WTC11 (cell line): ENCODE data around the gene SGCG. TPM values are rescaled to one million over a fixed set of nuclear protein-coding genes. Genes with fewer than 3 reads are reported as not detected.

Experiments
- ATAC-seq: fragments of 200-7000 bp; cut with Tn5 transposase; 2 replicates; pipeline ENCODE4 v1.10.0; 2021; ENCODE audit warnings: mild to moderate bottlenecking, moderate library complexity
- CTCF ChIA-PET: fragments of 300-600 bp; sonication (Branson Sonifier 250); formaldehyde crosslinking; loops from one replicate; lab custom pipeline; 2021; ENCODE audit warnings: antibody characterized with exemption; lab: Charles Lee
- POLR2A ChIA-PET: fragments of 350-600 bp; sonication (Branson Sonifier 250); formaldehyde crosslinking; loops from one replicate; lab custom pipeline; 2021; ENCODE audit warnings: antibody characterized with exemption; lab: Charles Lee
- DNase-seq: peaks from one replicate; pipeline ENCODE4 v3.0.0; 2021; ENCODE audit warnings: low spot score
- H3K27ac Mint-ChIP-seq: 2 replicates; pipeline ENCODE4 v1.8.0; 2021; ENCODE audit warnings: mixed read lengths
- H3K27me3 Mint-ChIP-seq: 2 replicates; pipeline ENCODE4 v1.8.0; 2021; ENCODE audit warnings: low read depth, mild to moderate bottlenecking, moderate library complexity, mixed read lengths
- H3K36me3 Mint-ChIP-seq: 2 replicates; pipeline ENCODE4 v1.8.0; 2021; ENCODE audit warnings: mixed read lengths
- H3K4me1 Mint-ChIP-seq: 2 replicates; pipeline ENCODE4 v1.8.0; 2022; ENCODE audit warnings: mixed read lengths
- H3K4me3 Mint-ChIP-seq: 2 replicates; pipeline ENCODE4 v1.8.0; 2021; ENCODE audit warnings: mild to moderate bottlenecking, moderate library complexity, mixed read lengths
- H3K9me3 Mint-ChIP-seq: 2 replicates; pipeline ENCODE4 v1.8.0; 2021; ENCODE audit warnings: mixed read lengths
- CREM ChIP-seq: sonication (generic); formaldehyde crosslinking; IDR thresholded peaks from 2 replicates; pipeline ENCODE4 v1.8.1; 2022; ENCODE audit warnings: mild to moderate bottlenecking, missing genetic modification reagents, moderate library complexity
- CTCF ChIP-seq: fragments of 200-600 bp; IDR thresholded peaks from 2 replicates; pipeline ENCODE4 v1.8.0; 2022; ENCODE audit warnings: antibody characterized with exemption
- ETV6 ChIP-seq: sonication (generic); formaldehyde crosslinking; IDR thresholded peaks from 2 replicates; pipeline ENCODE4 v1.8.1; 2022; ENCODE audit warnings: mild to moderate bottlenecking, missing genetic modification reagents
- FOXK1 ChIP-seq: sonication (generic); formaldehyde crosslinking; IDR thresholded peaks from 2 replicates; pipeline ENCODE4 v1.8.0; 2022; ENCODE audit warnings: mild to moderate bottlenecking, moderate library complexity, missing genetic modification reagents
- GRHL2 ChIP-seq: fragments of 250-450 bp; sonication (Bioruptor Pico); IDR thresholded peaks from 2 replicates; pipeline ENCODE4 v1.8.0; 2022; ENCODE audit warnings: mild to moderate bottlenecking, moderate library complexity; ENCODE audit not compliant: insufficient replicate concordance, severe bottlenecking
- GTF2I ChIP-seq: fragments of 250-450 bp; sonication (Bioruptor Pico); conservative IDR thresholded peaks from 2 replicates; pipeline ENCODE4 v1.4.0; 2021; ENCODE audit warnings: mild to moderate bottlenecking
- IRF2 ChIP-seq: sonication (generic); formaldehyde crosslinking; IDR thresholded peaks from 2 replicates; pipeline ENCODE4 v1.8.0; 2022; ENCODE audit warnings: low read depth, missing genetic modification reagents, borderline replicate concordance
- JUN ChIP-seq: sonication (generic); formaldehyde crosslinking; IDR thresholded peaks from 2 replicates; pipeline ENCODE4 v1.8.0; 2023; ENCODE audit warnings: mild to moderate bottlenecking, missing genetic modification reagents
- PREB ChIP-seq: sonication (generic); formaldehyde crosslinking; IDR thresholded peaks from 2 replicates; pipeline ENCODE4 v1.8.1; 2022; ENCODE audit warnings: mild to moderate bottlenecking, missing genetic modification reagents, moderate library complexity, borderline replicate concordance
- TCF7 ChIP-seq: sonication (generic); formaldehyde crosslinking; IDR thresholded peaks from 2 replicates; pipeline ENCODE4 v1.8.0; 2022; ENCODE audit warnings: mild to moderate bottlenecking, low read depth, missing genetic modification reagents, moderate library complexity
- TEAD4 ChIP-seq: sonication (generic); formaldehyde crosslinking; IDR thresholded peaks from 2 replicates; pipeline ENCODE4 v1.8.0; 2022; ENCODE audit warnings: mild to moderate bottlenecking, missing genetic modification reagents
- TP53 ChIP-seq: sonication (generic); formaldehyde crosslinking; IDR thresholded peaks from 2 replicates; pipeline ENCODE4 v1.8.1; 2023; ENCODE audit warnings: mild to moderate bottlenecking, missing genetic modification reagents
- ZMAT4 ChIP-seq: fragments of 250-450 bp; sonication (Bioruptor Pico); IDR thresholded peaks from 2 replicates; pipeline ENCODE4 v1.9.0; 2021; ENCODE audit warnings: mild to moderate bottlenecking
- ZNF512 ChIP-seq: sonication (generic); formaldehyde crosslinking; IDR thresholded peaks from 2 replicates; pipeline ENCODE4 v1.8.1; 2022; ENCODE audit warnings: missing genetic modification reagents, borderline replicate concordance
- total RNA-seq: library from RNA; stranded (reverse); gene quantifications from 3 replicates; pipeline ENCODE4 v1.2.3, GENCODE V29; 2021
- TF ChIP-seq, protein P1 (sequence below): sonication (generic); formaldehyde crosslinking; IDR thresholded peaks from 2 replicates; pipeline ENCODE4 v1.8.1; 2023; ENCODE audit warnings: mild to moderate bottlenecking, missing genetic modification reagents, borderline replicate concordance

The SGCG gene
- total RNA-seq, 1 experiment from 2014 or later = not detected

GRCh38 chr13:23321535-23322241 is 140.9 kb downstream of the SGCG start (continued):
- TF ChIP-seq ZNF512 (CRISPR knock-in tag) = no peak
- TF ChIP-seq JUN = no peak
- TF ChIP-seq TEAD4 = no peak
- no peak for TF ChIP-seq CREM
- no peak for TF ChIP-seq GRHL2

- CTCF ChIA-PET = no interaction called here
- no peak for TF ChIP-seq ZMAT4 (CRISPR knock-in tag)
- no peak for TF ChIP-seq PREB (CRISPR knock-in tag)
- TF ChIP-seq FOXK1 (CRISPR knock-in tag) = no peak
- TF ChIP-seq, all 79 proteins: peak for 0
- Mint-ChIP-seq H3K36me3 (no peaks in the 10 kb centered on the region), H3K27me3 (no peaks in the 10 kb centered on the region), H3K27ac (no peak overlapping the region), H3K9me3 (no peaks in the 10 kb centered on the region), H3K4me1 (peaks cover 27% of the 10 kb centered on the region), H3K4me3 (no peak overlapping the region)
- DNase-seq (no peak), ATAC-seq (no peak)
- POLR2A ChIA-PET = interaction anchor here (0.5 to 0.6 kb wide), 2 partner anchors 441 to 1036 kb away, joined by 3 to 5 read pairs; no protein-coding TSS in a partner anchor
Observed at GRCh38 chr13:23322353-23323336, 141.9 kb downstream of the SGCG start.

DNA sequence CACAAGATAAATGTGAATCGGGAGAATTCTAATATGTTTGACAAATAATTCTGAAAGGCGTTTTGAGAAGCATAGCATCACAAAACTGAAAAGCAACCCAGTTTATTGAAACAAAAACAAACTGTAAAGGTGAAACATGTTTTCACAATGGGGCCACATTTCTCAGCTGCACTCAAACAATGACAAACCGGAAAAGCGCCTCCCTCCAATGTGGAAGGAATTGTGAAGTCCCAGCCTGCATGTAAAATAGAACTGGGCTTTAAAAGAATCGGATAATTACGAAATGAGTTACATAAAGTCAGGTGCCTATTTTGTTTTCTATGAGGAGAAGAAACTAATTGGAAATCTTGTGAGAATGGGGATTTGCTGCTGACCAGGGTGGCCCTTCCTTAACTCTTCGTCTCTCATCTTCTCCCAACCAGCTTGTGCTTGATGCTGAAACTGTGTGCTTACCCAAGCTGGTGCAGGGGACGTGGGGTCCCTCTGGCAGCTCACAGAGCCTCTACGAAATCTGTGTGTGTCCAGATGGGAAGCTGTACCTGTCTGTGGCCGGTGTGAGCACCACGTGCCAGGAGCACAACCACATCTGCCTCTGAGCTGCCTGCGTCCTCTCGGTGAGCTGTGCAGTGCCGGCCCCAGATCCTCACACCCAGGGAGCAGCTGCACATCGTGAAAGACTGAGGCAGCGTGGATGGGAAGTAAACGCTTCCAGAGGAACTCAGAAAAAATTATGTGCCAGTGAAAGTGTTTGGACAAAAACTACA is 143.3 kb downstream of the SGCG start:
- POLR2A ChIA-PET = no interaction called here
- no peaks in the 10 kb centered on the region for H3K27me3 Mint-ChIP-seq
- TF ChIP-seq, protein P1, sequence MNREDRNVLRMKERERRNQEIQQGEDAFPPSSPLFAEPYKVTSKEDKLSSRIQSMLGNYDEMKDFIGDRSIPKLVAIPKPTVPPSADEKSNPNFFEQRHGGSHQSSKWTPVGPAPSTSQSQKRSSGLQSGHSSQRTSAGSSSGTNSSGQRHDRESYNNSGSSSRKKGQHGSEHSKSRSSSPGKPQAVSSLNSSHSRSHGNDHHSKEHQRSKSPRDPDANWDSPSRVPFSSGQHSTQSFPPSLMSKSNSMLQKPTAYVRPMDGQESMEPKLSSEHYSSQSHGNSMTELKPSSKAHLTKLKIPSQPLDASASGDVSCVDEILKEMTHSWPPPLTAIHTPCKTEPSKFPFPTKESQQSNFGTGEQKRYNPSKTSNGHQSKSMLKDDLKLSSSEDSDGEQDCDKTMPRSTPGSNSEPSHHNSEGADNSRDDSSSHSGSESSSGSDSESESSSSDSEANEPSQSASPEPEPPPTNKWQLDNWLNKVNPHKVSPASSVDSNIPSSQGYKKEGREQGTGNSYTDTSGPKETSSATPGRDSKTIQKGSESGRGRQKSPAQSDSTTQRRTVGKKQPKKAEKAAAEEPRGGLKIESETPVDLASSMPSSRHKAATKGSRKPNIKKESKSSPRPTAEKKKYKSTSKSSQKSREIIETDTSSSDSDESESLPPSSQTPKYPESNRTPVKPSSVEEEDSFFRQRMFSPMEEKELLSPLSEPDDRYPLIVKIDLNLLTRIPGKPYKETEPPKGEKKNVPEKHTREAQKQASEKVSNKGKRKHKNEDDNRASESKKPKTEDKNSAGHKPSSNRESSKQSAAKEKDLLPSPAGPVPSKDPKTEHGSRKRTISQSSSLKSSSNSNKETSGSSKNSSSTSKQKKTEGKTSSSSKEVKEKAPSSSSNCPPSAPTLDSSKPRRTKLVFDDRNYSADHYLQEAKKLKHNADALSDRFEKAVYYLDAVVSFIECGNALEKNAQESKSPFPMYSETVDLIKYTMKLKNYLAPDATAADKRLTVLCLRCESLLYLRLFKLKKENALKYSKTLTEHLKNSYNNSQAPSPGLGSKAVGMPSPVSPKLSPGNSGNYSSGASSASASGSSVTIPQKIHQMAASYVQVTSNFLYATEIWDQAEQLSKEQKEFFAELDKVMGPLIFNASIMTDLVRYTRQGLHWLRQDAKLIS (CRISPR knock-in tag) = no peak
- TF ChIP-seq GTF2I (CRISPR knock-in tag) (no peak), ETV6 (no peak), IRF2 (no peak), TP53 (CRISPR knock-in tag) (no peak), CTCF (no peak), TCF7 (CRISPR knock-in tag) (no peak), GRHL2 (no peak)
- no peak overlapping the region for H3K27ac Mint-ChIP-seq
- ATAC-seq (peak; percentile 57), DNase-seq (no peak)
- H3K4me3 Mint-ChIP-seq = no peak overlapping the region
- H3K4me1 Mint-ChIP-seq = peaks cover 26% of the 10 kb centered on the region
- H3K36me3 Mint-ChIP-seq = no peaks in the 10 kb centered on the region
- CTCF ChIA-PET = interaction anchor here (1.5 kb wide), 1 partner anchor 165 kb away, joined by 4 read pairs; no protein-coding TSS in a partner anchor
- no peaks in the 10 kb centered on the region for H3K9me3 Mint-ChIP-seq
